Measurements from ENCODE around the gene CCRL2.
A peak's percentile ranks its signal among the peaks of the same experiment; 100 is the strongest.
"Not testable (repeated sequence)": the region's sequence is repeated elsewhere in the genome, so short reads cannot be mapped to it uniquely, and the experiment has no call there.

The CCRL2 gene

GRCh38 chr3:46380471-46381221 lies 26.4 kb upstream of the CCRL2 start:
- TF ChIP-seq, protein P1, sequence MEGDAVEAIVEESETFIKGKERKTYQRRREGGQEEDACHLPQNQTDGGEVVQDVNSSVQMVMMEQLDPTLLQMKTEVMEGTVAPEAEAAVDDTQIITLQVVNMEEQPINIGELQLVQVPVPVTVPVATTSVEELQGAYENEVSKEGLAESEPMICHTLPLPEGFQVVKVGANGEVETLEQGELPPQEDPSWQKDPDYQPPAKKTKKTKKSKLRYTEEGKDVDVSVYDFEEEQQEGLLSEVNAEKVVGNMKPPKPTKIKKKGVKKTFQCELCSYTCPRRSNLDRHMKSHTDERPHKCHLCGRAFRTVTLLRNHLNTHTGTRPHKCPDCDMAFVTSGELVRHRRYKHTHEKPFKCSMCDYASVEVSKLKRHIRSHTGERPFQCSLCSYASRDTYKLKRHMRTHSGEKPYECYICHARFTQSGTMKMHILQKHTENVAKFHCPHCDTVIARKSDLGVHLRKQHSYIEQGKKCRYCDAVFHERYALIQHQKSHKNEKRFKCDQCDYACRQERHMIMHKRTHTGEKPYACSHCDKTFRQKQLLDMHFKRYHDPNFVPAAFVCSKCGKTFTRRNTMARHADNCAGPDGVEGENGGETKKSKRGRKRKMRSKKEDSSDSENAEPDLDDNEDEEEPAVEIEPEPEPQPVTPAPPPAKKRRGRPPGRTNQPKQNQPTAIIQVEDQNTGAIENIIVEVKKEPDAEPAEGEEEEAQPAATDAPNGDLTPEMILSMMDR (IDR thresholded peaks at IDR 0.05): no peak
- peak overlapping the region in 1 of 2 donors; percentile 18 for H3K27ac ChIP-seq
- DNase-seq (ENCODE audit: low spot score): peak; percentile 22
- no peak overlapping the region for H3K4me3 ChIP-seq

DNA sequence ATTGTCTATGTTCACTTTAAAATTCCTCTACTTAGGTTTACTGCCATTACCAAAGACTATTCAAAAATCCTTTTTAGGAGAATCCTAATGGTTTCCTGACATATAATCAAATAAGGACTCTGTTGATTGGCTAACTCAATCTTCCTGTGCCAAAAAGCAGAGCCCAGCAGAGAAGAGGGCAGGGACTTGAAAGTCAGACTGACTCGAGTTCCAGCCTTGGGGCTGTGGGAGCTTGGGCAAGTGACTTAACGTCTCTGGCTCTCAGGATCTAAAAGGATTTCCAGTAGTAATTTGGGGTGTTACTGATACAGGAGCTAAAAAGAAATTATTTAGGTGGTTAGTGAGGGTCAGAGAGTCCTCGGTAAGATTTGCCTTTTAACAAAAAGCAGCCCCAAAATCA lies 25.4 kb upstream of the CCRL2 start:
- DNase-seq (ENCODE audit: low spot score): peak; percentile 57
- Histone ChIP-seq H3K4me3 (no peak overlapping the region), H3K27ac (no peak overlapping the region)
- TF ChIP-seq, protein P1 (IDR thresholded peaks at IDR 0.05): no peak

DNA sequence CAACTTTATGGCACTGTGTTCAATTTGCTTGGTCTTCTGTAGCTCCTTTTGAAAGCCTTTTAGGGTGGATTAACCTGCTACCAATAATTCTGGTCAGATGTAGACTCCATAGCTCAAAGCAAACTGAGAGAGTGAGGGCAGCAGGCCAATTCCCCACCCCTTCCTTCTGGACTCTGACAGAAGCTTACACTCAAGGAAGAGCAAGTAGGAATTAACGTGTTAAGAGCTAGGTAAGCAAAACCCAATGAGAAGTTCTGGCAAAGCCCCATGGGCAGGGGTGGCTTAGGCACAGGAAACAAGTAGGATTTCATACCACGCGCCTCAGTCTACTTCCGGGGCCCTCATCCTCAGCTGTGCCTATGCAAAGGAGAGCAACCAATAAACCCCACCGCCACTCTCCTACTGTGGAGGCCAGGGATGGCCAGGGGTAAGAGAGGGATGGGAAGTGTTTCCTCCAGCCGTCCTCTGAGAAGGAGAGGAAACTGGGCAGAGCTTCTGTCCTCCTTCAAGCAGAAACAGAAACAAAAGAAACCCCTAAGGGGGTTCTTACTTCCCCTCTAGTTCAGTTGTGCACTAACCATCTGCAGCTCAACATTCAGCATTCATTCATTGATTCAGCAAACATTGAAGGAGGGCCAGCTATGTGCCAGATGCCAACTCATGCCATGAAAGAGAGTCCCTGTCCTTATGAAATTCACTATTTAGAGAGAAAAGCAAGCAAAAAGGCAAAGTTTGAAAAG lies 23.7 kb upstream of the CCRL2 start:
- H3K27ac ChIP-seq: no peak overlapping the region
- TF ChIP-seq, protein P1 (IDR thresholded peaks at IDR 0.05): no peak
- no peak overlapping the region for H3K4me3 ChIP-seq
- peak; percentile 50 for DNase-seq (ENCODE audit: low spot score)

GRCh38 chr3:46383951-46384330 lies 23.1 kb upstream of the CCRL2 start:
- Histone ChIP-seq H3K27ac (no peak overlapping the region), H3K4me3 (no peak overlapping the region)
- DNase-seq (ENCODE audit: low spot score): no peak
- TF ChIP-seq, protein P1 (IDR thresholded peaks at IDR 0.05): no peak

DNA sequence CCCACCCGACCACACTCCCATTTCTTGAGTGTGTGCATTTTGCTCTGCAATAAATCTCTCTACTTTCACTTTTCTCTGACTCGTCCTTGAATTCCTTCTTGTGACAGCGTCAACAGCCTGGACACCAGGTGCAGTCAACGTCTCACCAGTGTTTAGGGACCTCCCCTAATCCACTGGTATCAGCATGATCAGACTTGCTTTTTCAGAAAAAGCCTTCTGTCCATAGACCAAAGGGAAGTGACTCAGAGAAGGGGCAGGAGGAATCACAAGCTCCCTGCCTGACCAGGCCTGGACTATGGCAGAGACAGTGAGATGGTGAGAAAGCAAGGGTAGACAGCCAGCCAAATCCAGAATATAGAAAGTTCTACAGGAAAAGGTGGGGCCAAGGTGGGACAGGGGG lies 20.9 kb upstream of the CCRL2 start:
- no peak overlapping the region for H3K27ac ChIP-seq
- no peak for DNase-seq (ENCODE audit: low spot score)
- TF ChIP-seq, protein P1 (IDR thresholded peaks at IDR 0.05): no peak
- H3K4me3 ChIP-seq: no peak overlapping the region

DNA sequence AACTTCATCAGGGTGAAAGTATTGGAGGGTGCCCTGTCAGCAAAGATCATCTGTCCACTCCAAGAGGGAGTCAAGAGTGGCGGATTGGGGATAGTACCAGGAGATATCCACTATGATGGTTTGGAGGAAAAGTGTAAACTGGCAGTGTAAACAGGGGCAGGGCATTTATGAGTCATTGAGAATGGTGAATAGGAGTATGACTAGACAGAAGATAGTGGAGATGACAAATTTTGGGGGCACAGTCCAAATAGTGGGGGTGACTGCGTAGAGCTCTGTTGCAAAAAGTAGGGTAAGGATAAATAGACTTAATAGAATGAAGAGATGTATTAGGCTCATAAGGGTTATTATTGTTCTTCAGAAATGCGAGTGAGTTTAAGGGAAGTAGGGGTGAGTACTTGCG lies 18.2 kb upstream of the CCRL2 start:
- not testable (repeated sequence) for H3K4me3 ChIP-seq; DNase-seq (ENCODE audit: low spot score); H3K27ac ChIP-seq

GRCh38 chr3:46389306-46389705 lies 17.8 kb upstream of the CCRL2 start:
- H3K4me3 ChIP-seq: no peak overlapping the region
- H3K27ac ChIP-seq: no peak overlapping the region
- TF ChIP-seq, protein P1 (IDR thresholded peaks at IDR 0.05): no peak
- DNase-seq (ENCODE audit: low spot score): peak; percentile 28

GRCh38 chr3:46391526-46391925 lies 15.5 kb upstream of the CCRL2 start:
- not testable (repeated sequence) for H3K27ac ChIP-seq, H3K4me3 ChIP-seq
- peak; percentile 31 for DNase-seq (ENCODE audit: low spot score)

Data from coronary artery (tissue), 2 donors.